ENCODE results near the gene SGMS1.

GRCh38 chr10:50565301-50566083 lies 58.3 kb downstream of the SGMS1 start:
- TF ChIP-seq POLR2A (IDR thresholded peaks at IDR 0.05) (no peak), CTCF (IDR thresholded peaks at IDR 0.05) (no peak)

Measured in transverse colon (tissue), 3 donors.